ENCODE measurements around the gene MYL10.

Gene MYL10

DNA sequence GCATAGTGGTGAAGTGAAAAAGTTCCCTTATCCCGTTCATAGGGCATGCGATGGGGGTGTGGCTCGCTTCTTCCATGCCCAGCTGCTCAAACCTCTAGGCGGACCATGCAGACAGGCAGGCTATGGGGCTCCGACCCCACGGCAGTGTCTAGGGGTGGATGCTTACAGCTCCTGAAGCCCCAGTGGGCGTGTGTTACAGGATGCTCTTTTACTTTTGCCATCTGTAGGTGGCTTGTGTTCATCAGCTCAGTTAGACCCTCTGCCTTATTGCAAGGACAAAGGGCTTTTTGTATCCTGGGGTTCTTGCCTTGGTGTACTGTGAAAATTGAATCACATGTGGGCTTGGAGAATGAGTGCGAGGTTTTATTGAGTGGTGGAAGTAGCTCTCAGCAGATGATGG, at the start of gene MYL10:
MYL10 (minus strand) TSS at position 126 of the 400 bp plus-strand sequence. CDS start 178 bp downstream, outside the sequence.
- no peak for FAIRE-seq

DNA sequence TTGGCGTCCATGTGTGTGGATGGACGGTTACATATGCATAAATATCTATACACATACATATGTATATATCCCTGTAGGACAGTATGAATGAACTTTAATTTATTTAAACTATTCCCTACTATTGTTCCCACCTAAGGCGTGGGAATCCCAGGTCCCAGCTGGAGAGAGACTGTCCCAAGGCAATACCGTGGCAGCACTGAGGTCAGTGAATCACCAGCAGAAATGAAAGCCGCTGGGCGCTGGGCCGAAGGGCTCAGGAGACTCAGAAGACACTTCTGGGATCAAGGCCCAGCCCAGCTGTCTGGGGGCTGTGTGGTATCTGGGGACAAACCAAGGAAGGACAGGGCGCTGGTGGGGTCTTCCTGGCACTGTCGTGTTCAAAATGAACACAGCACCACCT, 49.6 kb upstream of the MYL10 start:
- FAIRE-seq, result no peak

DNA sequence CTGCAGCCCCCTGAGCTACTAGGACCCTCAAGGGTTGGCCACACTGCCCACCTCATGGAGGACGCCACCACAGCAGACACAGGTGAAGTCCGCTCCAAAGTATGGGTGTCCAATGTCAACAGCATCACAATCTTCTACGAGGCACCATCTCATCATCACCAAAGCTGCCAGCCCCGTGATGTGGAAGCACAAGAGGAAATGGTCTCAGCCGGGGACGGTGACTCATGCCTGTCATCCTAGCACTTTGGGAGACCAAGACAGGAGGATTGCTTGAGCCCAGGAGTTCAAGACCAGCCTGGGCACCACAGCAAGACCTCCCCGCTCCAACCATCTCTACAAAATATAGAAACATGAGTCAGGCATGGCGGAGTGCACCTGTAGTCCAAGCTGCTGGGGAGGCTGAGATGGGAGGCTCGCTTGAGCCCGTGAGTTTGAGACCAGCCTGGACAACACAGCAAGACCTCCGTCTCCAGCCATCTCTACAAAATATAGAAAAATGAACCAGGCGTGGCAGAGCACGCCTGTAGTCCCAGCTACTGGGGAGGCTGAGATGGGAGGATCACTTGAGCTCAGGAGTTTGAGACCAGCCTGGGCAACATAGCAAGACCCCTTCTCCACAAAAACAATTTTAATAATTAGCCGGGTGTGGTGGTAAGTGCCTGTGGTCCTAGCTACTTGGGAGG, 48.8 kb upstream of the MYL10 start:
- FAIRE-seq, result no peak

DNA sequence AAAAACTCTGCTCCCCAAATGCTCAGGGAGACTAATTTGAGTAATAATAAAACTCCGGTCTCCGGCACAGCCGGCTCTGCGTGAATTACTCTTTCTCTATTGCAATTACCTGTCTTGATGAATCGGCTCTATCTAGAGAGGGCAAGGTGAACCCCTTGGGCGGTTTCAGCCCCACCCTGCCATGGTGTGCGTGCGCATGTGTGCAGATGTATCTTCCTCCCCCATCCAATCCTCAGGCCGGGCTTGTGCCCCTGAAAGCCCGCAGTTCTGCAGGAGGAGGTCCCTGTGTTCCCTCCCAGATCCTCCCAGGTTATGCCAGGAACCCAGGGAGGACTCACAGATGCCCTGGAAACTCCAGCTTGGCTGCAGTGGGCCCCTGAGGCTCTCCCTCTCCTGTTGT, 48.3 kb upstream of the MYL10 start:
- FAIRE-seq, result no peak

DNA sequence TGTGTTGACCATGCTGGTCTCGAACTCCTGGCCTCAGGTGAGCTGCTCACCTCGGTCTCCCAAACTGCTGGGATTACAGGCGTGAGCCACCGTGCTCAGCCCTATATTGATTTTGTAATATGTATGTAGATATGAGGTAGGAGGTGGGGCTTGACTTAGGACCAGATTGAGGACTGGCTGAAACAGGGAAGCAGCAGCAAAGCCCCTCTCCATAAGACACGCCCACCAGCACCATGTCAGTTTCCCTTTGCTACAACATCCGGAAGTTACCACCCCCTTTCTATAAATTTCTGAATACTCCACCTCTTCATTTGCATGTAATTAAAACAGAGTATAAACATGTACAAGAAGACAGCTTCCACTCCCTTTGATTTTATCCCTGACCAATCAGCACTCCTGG, 47.9 kb upstream of the MYL10 start:
- FAIRE-seq, result no peak

DNA sequence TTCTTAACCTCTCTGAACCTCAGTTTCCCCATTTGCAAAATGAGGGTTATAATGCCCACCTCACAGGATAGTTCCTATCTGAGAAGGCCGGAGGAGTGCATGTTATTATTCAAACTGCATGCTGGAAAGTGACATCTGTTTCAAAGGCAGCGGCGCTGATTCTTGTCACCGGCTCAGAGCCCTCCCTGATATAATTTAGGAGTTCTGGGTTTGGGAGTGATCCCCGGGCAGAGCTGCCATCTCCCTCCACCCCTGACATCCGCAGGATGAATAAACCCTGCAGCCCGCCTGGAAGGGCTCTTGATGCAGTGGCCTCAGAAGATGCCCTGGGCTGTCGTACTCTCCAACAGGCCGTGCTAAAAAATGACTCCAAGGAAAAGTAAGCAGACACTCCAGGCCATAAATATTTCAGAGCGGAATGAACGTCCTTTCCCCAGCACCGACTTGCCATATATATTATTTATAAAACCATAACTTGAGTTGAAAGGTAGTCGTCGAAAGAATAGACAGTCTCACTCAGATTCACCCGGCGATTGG, 47.0 kb upstream of the MYL10 start:
- no peak for FAIRE-seq

DNA sequence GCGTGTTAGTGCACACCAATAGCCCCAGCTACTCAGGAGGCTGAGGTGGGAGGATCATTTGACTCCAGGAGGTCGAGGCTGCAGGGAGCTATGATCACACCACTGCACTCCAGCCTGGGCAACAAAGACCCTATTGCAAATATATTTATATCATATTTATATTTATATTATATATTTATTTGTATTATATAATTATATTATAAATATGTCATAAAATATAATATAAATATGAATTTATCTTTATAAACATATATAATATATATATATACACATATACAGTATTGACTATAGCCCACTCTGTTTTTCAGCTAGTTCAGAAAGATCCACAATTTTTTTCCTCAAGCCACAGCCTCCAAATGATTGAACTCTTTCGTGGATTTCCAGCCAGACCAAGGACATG, 45.3 kb upstream of the MYL10 start:
- FAIRE-seq, result no peak

DNA sequence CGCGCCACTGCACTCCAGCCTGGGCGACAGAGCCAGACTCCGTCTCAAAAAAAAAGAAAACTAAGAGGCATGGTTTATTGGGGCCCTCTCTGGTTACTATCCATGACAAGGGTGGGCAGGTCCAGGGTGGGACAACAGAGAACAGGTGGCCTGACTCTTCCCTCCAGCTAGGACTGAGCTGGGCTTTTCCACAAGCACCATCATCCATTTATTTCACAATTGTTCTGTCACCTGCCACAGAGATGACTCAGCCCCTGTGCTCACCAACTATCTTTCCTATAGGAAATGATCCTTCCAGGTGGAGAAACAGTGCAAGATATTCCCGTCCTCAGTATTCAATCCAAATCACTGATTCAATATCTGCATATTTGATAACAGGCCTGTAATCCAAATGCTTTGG, 44.9 kb upstream of the MYL10 start:
- no peak for FAIRE-seq

DNA sequence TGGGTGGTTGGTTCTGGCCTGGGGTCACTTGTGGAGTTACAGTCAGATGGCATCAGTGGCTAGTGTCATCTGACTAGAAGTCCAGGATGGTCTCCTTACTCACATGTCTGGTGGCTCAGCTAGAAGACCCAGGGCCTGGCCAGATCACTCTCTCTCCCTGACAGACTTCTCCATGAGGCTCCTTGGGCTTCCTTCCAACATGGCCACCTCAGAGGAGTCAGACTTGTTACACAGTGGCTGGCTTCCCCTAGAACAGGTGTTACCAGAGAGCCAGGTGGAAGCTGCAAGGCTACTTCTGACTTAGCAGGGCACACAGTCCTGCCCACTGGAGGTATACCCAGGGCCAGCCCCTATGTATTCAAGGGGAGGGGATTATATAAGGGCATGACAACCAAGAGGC, 44.2 kb upstream of the MYL10 start:
- FAIRE-seq, result no peak

DNA sequence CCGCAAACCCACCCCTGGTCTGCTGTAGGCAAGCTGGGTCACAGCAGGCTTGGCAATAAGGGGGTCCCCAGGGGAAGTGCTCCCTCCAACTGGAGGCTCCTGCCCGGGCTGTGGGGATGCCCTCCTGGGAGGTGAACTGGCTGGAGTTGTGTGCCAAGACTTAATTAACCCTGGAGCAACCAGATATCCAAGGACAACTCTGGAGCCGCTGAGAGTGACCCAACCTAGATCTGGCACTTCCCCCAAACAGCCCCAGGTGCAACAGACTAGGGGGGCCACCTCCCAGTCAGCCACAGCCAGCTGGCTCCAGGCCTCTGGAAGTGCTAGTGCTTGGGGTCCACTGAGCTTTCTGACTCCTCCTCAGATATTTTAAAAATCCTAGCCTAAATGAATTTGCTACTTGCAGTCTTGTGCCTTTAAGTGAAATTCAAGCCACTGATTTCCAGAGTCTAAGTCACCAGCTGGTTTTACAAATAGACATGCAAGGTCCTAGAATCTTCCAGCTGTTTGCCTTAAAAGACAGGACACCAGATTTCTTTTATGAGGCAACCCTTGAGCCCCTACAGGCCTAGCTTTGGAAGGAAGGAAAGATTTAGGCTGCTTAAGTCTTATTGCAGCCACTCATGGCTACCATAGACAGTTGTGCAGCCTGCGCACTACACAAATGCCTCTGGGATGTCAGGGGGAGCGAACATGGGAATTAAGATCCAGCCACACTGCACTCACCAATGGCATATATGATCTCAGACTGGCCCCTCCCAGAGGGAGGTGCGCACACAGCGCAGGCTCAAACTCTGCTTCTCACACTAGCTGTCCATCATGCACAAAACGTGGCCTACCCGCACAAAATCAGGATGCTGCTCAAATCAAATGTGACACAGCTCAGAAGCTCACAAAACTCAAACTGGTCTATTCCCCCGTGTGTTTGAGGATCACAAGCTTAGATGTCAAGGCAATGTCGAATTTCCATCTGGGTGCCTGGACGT, 42.6 kb upstream of the MYL10 start:
- FAIRE-seq, result no peak

DNA sequence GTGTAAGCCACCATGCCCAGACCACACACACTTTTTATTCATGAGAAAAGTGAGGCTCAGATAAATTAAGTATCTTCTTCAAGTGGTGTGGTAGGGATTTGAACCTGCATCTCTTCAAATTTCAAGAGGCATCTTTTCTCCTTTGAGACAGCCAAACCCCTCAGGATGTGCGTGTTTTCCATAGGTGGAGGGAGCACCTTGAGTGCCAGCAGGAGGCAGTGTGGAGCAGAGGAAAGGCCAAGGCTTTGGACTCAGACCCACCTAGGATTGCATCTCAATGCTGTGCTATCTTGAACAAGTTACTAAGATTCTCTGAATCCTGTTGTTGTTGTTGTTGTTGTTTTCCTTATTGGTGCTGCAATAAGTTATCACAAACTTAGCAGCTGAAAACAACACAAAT, 40.2 kb upstream of the MYL10 start:
- FAIRE-seq, result no peak

DNA sequence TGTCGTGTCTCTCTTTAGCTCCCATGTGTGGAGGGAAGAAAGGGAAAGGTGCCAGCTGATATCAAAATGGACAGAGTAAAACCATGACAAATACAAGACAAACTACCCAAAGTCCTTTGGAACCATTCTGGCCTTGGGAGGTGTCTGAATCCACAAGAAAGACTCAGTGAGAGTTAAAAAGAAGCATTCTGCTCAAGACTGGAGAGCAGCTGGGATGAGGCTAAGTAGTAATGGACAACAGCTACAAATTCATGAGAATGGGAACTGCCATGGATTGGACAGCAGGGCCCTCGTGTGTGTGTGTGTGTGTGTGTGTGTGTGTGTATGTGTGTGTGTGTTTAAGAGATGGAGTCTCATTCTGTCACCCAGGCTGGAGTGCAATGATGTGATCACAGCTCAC, 39.6 kb upstream of the MYL10 start:
- FAIRE-seq, result no peak

DNA sequence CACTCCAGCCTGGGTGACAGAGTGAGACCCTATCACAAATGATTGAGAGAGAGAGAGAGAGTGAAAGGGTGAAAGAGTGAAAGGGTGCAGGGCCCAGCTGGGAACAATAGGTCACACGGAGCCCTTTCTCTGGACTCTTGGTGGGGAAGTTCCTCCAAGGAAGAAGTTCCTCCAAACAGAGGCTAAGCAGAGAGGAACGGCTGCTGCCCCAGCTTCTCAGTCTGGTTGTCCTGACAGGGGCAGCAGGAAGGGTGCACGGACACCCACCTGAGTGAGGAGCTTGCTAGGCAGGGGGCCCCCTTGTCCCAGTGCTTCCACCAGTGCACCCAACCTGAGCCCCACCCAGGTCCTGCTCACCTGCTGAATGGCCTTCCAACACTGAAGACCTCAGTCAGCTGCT, 38.8 kb upstream of the MYL10 start:
- FAIRE-seq, result no peak

DNA sequence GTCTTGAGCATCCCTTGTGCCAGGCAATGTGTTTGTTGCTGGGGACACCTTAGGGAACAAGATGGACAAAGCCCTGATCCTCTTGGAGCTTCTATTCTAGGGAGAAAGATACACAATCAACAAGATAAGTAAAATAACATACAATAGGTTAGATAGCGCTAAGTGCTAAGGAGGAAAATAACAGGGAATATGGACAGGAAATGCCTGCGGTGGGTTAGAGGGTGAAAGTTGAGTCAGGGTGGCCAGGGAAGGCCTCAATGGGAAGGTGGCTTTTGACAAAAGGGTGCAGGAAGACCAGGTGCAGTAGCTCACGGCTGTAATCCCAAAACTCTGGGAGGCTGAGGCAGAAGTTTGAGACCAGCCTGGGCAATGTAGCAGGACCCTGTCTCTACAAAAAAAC, 38.3 kb upstream of the MYL10 start:
- FAIRE-seq, result no peak

DNA sequence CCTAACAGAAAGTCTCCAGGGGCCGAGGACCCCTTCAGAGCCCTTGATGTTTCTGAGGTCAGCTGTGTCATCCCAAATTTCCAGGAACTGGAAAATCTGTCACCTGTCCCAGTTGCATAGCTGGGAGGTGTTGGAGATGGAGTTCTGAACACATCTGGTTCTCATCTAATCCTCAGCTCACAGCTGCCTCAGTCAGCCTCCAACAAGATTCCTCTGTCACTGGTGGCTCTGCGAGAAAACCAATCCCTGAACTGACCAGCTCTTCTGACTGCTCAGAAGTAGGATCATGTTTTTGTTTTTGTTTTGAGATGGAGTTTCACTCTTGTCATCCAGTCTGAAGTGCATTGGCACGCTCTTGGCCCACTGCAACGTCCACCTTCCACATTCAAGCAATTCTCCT, 37.6 kb upstream of the MYL10 start:
- no peak for FAIRE-seq

DNA sequence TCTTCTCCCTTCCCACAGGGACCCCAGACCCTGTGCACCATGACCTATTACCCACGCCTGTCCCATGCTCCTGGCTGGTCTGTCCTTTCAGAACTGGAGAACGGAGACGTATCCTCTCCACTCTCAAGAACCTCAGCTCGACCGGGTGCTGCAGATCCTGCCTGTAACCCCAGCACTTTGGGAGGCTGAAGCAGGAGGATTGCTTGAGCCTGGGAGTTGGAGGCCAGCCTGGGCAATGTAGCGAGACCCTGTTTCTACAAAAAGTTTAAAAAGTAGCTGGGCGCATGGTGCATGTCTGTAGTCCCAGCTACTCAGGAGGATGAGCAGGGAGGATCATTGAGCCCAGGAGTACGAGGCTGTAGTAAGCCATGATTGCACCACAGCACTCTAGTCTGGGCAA, 37.2 kb upstream of the MYL10 start:
- FAIRE-seq, result no peak

DNA sequence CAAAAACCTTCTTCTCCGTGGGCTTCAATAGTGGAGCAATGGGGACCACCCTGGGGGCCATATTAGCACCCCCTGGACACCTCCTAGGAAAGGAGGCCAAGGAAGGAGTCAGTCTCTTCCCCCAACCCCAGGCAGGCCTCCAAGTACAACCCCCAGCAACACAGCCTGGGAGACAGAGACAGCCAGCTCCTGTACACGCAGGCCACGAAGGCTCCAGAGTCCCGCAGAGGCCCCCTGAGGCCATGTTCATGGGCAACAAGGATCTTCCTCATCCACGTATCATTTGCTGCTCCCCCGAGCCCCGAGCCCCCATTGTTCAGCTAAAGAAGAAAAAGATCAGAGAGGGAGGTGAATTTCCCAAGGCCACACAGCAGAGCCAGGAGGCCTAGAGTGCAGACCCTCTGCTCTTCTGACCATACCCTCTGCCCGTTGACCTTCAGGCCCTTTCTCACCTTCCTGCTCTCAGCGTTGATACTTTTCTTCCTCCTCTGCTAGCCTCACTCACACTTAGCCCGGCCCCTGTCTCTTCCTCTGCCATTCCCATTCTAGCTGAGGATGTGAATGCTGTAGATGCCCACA, 35.9 kb upstream of the MYL10 start:
- no peak for FAIRE-seq

DNA sequence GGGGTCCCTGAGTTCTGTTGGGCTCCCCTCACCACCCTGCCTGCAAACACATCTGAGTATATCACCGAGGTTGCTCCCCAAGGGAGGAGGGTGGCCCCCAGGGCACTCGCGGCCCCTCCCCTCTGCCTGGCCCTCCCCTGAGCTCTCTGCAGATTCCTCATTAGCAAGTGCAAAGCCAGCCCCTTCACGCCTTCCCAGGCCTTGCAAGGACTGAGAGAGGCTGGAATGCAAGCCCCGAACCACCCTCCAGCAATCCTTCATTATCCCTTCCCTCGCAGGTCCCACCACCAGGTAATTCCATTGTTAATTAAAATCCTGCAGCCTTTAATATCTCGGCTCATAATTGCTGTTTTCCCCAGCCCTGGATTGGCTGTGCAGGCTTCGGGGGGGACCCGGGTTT, 35.3 kb upstream of the MYL10 start:
- FAIRE-seq, result no peak

DNA sequence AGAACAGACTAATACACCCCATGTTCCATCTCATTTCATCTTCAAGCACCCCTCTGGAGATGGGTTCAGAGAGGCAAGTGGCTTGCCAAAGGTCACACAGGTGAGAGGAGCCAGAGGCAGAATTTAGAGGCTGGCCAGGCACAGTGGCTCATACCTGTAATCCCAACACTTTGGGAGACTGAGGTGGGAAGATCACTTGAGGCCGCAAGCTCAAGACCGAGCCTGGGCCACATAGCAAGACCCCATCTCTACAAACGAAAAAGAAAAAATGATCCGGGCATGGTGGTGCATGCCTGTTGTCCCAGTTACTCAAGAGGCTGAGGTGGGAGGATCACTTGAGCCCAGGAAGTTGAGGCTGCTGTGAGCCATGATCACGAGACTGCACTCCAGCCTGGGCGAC, 34.7 kb upstream of the MYL10 start:
- FAIRE-seq, result no peak

DNA sequence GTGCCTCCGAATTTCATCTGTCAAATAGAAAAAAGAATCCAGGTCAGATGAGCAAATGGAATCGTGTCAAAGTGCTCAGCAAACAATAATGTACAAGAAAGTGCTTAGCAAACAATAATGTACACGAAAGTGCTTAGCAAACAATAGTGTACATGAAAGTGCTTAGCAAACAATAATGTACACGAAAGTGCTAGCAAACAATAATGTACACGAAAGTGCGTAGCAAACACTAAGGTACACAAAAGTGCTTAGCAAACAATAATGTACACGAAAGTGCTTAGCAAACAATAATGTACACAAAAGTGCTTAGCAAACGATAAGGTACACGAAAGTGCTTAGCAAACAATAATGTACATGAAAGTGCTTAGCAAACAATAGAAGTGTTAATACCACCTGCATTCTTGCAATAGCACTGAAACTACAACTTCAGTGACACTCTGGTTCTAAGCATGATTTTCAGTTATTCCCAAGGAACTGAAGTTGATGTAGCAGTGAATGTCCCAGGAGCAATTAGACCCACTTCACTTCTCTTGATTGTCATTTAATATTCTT, 33.4 kb upstream of the MYL10 start:
- FAIRE-seq, result no peak

DNA sequence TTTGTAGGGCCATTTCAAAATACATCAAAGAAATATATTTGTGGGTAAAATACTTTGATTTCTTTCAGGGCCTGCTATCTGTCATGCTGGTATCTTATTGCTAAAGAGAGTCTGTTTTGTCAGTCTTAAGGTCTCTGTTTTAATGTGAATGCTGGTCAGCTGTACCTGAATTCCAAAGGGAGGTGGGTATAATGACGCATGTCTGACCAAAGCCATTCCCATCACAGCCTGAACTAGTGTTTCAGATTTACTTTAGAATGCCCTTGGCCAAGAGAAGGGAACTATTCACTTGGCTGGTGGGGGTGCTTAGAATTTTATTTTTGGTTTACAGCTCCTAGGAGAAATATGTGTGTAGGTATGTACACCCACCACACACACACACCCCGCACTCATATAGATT, 30.6 kb upstream of the MYL10 start:
- FAIRE-seq, result no peak

DNA sequence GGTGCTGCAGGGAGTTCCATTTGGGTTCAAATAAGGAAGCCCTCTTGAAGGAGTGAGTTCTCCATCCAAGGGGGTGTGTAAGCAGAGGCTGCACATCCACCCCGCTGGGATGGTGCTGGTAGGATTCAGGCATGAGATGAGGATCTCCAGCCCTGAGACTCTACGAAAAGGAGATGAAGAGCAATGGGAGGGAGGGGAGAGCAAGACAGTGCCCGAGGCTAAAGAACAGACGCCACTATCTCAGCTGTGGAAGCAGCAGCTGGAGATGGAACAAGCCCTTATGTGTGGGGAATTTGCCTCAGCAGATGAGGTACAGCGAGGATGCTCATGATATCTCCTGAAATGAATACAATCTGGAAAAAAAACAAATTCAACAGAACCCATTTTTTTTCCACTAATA, 28.1 kb upstream of the MYL10 start:
- no peak for FAIRE-seq

DNA sequence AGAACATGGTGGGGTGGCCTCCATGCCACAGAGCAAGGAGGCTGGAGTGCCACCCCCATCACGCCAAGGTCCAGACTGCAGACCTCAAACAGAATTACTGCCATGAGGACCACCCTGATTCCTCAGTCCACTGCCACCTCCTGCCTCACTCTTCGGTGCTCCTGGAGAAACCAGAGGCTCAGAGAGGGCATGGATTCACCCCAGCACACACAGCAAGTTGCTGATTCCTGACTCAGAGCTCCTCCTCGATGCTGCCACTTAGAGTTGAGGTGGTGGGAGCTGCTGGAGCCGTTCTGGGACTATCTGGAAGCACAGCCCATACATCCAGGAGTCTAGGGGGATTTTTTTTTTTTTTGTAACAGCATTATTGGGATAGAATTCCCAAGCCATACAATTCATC, 22.0 kb upstream of the MYL10 start:
- no peak for FAIRE-seq

All from islet of Langerhans (tissue), 1 donor.